ENCODE measurements around the gene HUNK. TPM values are rescaled to one million over a fixed set of nuclear protein-coding genes. Genes with fewer than 3 reads are reported as not detected.

HUNK gene
- total RNA-seq, 2 donors from 2014 or later, result 5.8 to 8.4 TPM

GRCh38 chr21:31837041-31837440 lies 35.8 kb upstream of the HUNK start:
- H3K4me3 Mint-ChIP-seq, result no peak overlapping the region
- no peaks in the 10 kb centered on the region for H3K9me3 Mint-ChIP-seq
- H3K36me3 Mint-ChIP-seq (ENCODE audit: low read depth), result no peaks in the 10 kb centered on the region

GRCh38 chr21:31837618-31838390 lies 35.0 kb upstream of the HUNK start:
- no peaks in the 10 kb centered on the region for H3K27me3 ChIP-seq (ENCODE audit: control insufficient read depth, insufficient read depth, low read length, poor library complexity, severe bottlenecking)
- no peaks in the 10 kb centered on the region for H3K4me1 ChIP-seq (ENCODE audit: control insufficient read depth, insufficient read depth, low read length)
- Mint-ChIP-seq H3K27me3 (ENCODE audit: insufficient read depth) (no peaks in the 10 kb centered on the region), H3K9me3 (no peaks in the 10 kb centered on the region), H3K27ac (no peak overlapping the region), H3K4me3 (no peak overlapping the region), H3K36me3 (ENCODE audit: low read depth) (no peaks in the 10 kb centered on the region), H3K4me1 (peaks cover 6% of the 10 kb centered on the region)
- no peak overlapping the region for H3K9ac ChIP-seq (ENCODE audit: extremely low read depth, low read length, poor library complexity, severe bottlenecking)
- no peaks in the 10 kb centered on the region for H3K9me3 ChIP-seq (ENCODE audit: control insufficient read depth, low read length)
- no peak overlapping the region for H3K27ac ChIP-seq (ENCODE audit: low read depth, low read length)
- H3K4me3 ChIP-seq (ENCODE audit: low read length), result no peak overlapping the region
- TF ChIP-seq CTCF (conservative IDR thresholded peaks at IDR 0.05), result no peak
- 94% methylated on average over 3 of the region's 3 CpGs for WGBS, 2 experiments (ENCODE audit: insufficient coverage in 1 of 2, insufficient read length in 1 of 2)
- DNase-seq, result no peak
- no peaks in the 10 kb centered on the region for H3K36me3 ChIP-seq (ENCODE audit: control insufficient read depth, insufficient read depth, low read length)

More at GRCh38 chr21:31837041-31837440, 35.8 kb upstream of the HUNK start:
- Mint-ChIP-seq H3K27ac (no peak overlapping the region), H3K4me1 (peaks cover 6% of the 10 kb centered on the region), H3K27me3 (ENCODE audit: insufficient read depth) (no peaks in the 10 kb centered on the region)
- Histone ChIP-seq H3K27ac (ENCODE audit: low read depth, low read length) (no peak overlapping the region), H3K36me3 (ENCODE audit: control insufficient read depth, insufficient read depth, low read length) (no peaks in the 10 kb centered on the region), H3K9ac (ENCODE audit: extremely low read depth, low read length, poor library complexity, severe bottlenecking) (no peak overlapping the region), H3K4me3 (ENCODE audit: low read length) (no peak overlapping the region), H3K9me3 (ENCODE audit: control insufficient read depth, low read length) (no peaks in the 10 kb centered on the region), H3K4me1 (ENCODE audit: control insufficient read depth, insufficient read depth, low read length) (no peaks in the 10 kb centered on the region), H3K27me3 (ENCODE audit: control insufficient read depth, insufficient read depth, low read length, poor library complexity, severe bottlenecking) (no peaks in the 10 kb centered on the region)
- no peak for DNase-seq
- TF ChIP-seq CTCF (conservative IDR thresholded peaks at IDR 0.05), result no peak

- WGBS, 2 experiments (ENCODE audit: insufficient coverage in 1 of 2, insufficient read length in 1 of 2), result 95 to 100% methylated on average over 1 to 5 of the region's 5 CpGs
- peaks cover 6% of the 10 kb centered on the region for H3K4me1 Mint-ChIP-seq
- DNase-seq, result no peak
Observed at GRCh38 chr21:31838586-31839355, 34.0 kb upstream of the HUNK start.

More at GRCh38 chr21:31838586-31839355, 34.0 kb upstream of the HUNK start:
- Histone ChIP-seq H3K4me3 (ENCODE audit: low read length) (no peak overlapping the region), H3K9ac (ENCODE audit: extremely low read depth, low read length, poor library complexity, severe bottlenecking) (no peak overlapping the region), H3K27ac (ENCODE audit: low read depth, low read length) (no peak overlapping the region), H3K27me3 (ENCODE audit: control insufficient read depth, insufficient read depth, low read length, poor library complexity, severe bottlenecking) (no peaks in the 10 kb centered on the region), H3K4me1 (ENCODE audit: control insufficient read depth, insufficient read depth, low read length) (no peaks in the 10 kb centered on the region), H3K9me3 (ENCODE audit: control insufficient read depth, low read length) (no peaks in the 10 kb centered on the region), H3K36me3 (ENCODE audit: control insufficient read depth, insufficient read depth, low read length) (no peaks in the 10 kb centered on the region)
- no peak overlapping the region for H3K27ac Mint-ChIP-seq
- no peaks in the 10 kb centered on the region for H3K27me3 Mint-ChIP-seq (ENCODE audit: insufficient read depth)
- no peaks in the 10 kb centered on the region for H3K9me3 Mint-ChIP-seq
- no peaks in the 10 kb centered on the region for H3K36me3 Mint-ChIP-seq (ENCODE audit: low read depth)
- TF ChIP-seq CTCF (conservative IDR thresholded peaks at IDR 0.05), result no peak
- no peak overlapping the region for H3K4me3 Mint-ChIP-seq
